CD14-positive monocyte (primary cell): ENCODE results near the gene CCT7. TPM values are rescaled to one million over a fixed set of nuclear protein-coding genes. Genes with fewer than 3 reads are reported as not detected.

ENCODE experiments used
- DNase-seq, 3 donors: peaks; one replicate each; pipeline ENCODE4 v3.0.0-alpha.2; 2011 to 2022
- H2AFZ ChIP-seq: 2 replicates; pipeline ENCODE4 v1.6.0; 2012; ENCODE audit warnings: mild to moderate bottlenecking, low read depth, low read length, inconsistent platforms; ENCODE audit not compliant: insufficient read depth, poor library complexity, severe bottlenecking
- H3K27ac ChIP-seq, 2 donors: 1 replicate in 1 of 2; 2 replicates in 1 of 2; pipeline ENCODE4 v1.5.1; 2012 to 2013; ENCODE audit warnings: low read length in 2 of 2, control low read depth in 1 of 2, inconsistent platforms in 1 of 2, low read depth in 1 of 2, mild to moderate bottlenecking in 1 of 2
- H3K27me3 ChIP-seq, 2 donors: one replicate each; pipeline versions ENCODE4 v1.6.0 to v1.6.1; 2011 to 2013; ENCODE audit warnings: low read length in 2 of 2; ENCODE audit not compliant: control insufficient read depth in 2 of 2, insufficient read depth in 2 of 2
- H3K36me3 ChIP-seq, 2 donors: replicated peaks in 1 of 2; 1 replicate in 1 of 2; 2 replicates in 1 of 2; pipeline versions ENCODE4 v1.5.1 to v1.6.1; 2012 to 2013; ENCODE audit warnings: low read length in 2 of 2, control low read depth in 1 of 2, inconsistent platforms in 1 of 2, mild to moderate bottlenecking in 1 of 2; ENCODE audit not compliant: insufficient read depth in 2 of 2, control insufficient read depth in 1 of 2
- H3K4me1 ChIP-seq, 2 donors: 1 replicate in 1 of 2; 2 replicates in 1 of 2; pipeline versions ENCODE4 v1.5.1 to v1.6.1; 2012 to 2013; ENCODE audit warnings: low read length in 2 of 2, control low read depth in 1 of 2, inconsistent platforms in 1 of 2, mild to moderate bottlenecking in 1 of 2, moderate library complexity in 1 of 2; ENCODE audit not compliant: insufficient read depth in 2 of 2, control insufficient read depth in 1 of 2
- H3K4me2 ChIP-seq: replicated peaks from 2 replicates; pipeline ENCODE3; 2012; ENCODE audit warnings: low read length, moderate library complexity, mild to moderate bottlenecking; ENCODE audit not compliant: poor library complexity, severe bottlenecking; ENCODE audit errors: extremely low read depth
- H3K4me3 ChIP-seq, 3 experiments: fragments of 200-600 bp in 1 of 3; sonication (generic) in 1 of 3; replicated peaks in 1 of 3; 1 replicate in 2 of 3; 2 replicates in 1 of 3; pipeline ENCODE4 v1.5.1; 2011 to 2013; ENCODE audit warnings: low read length in 3 of 3, mild to moderate bottlenecking in 3 of 3, control low read depth in 2 of 3, low read depth in 2 of 3, inconsistent platforms in 1 of 3, moderate library complexity in 1 of 3
- H3K79me2 ChIP-seq: 2 replicates; pipeline ENCODE4 v1.6.0; 2012; ENCODE audit warnings: mild to moderate bottlenecking, control low read depth, inconsistent platforms, low read length, moderate library complexity; ENCODE audit not compliant: insufficient read depth
- H3K9ac ChIP-seq: 2 replicates; pipeline ENCODE4 v1.6.0; 2017; ENCODE audit warnings: low read length, mild to moderate bottlenecking; ENCODE audit not compliant: insufficient read depth, poor library complexity, severe bottlenecking
- H3K9me3 ChIP-seq, 2 donors: replicated peaks in 1 of 2; 1 replicate in 1 of 2; 2 replicates in 1 of 2; pipeline versions ENCODE4 v1.5.1 to v1.6.1; 2012 to 2013; ENCODE audit warnings: low read length in 2 of 2, control low read depth in 1 of 2; ENCODE audit not compliant: control insufficient read depth in 1 of 2, insufficient read depth in 1 of 2
- H4K20me1 ChIP-seq: 2 replicates; pipeline ENCODE4 v1.6.0; 2012; ENCODE audit warnings: mild to moderate bottlenecking, low read length, control low read depth, moderate library complexity; ENCODE audit not compliant: insufficient read depth
- H3K27ac Mint-ChIP-seq, 7 donors: one replicate each; pipeline ENCODE4 v1.8.0; 2020; ENCODE audit warnings: mild to moderate bottlenecking in 7 of 7, mixed read lengths in 7 of 7, moderate library complexity in 6 of 7, inconsistent platforms in 2 of 7
- H3K27me3 Mint-ChIP-seq, 3 donors: one replicate each; pipeline ENCODE4 v1.8.0; 2021 to 2022; ENCODE audit warnings: low read depth in 3 of 3, mild to moderate bottlenecking in 3 of 3, mixed read lengths in 3 of 3, moderate library complexity in 3 of 3, inconsistent platforms in 1 of 3
- H3K36me3 Mint-ChIP-seq, 2 donors: one replicate each; pipeline ENCODE4 v1.8.0; 2020; ENCODE audit warnings: mixed read lengths in 2 of 2, inconsistent platforms in 1 of 2, mild to moderate bottlenecking in 1 of 2
- H3K4me1 Mint-ChIP-seq: one replicate; pipeline ENCODE4 v1.8.0; 2020; ENCODE audit warnings: mild to moderate bottlenecking, mixed read lengths
- H3K4me3 Mint-ChIP-seq, 2 donors: one replicate each; pipeline ENCODE4 v1.8.0; 2020; ENCODE audit warnings: mild to moderate bottlenecking in 2 of 2, mixed read lengths in 2 of 2, moderate library complexity in 1 of 2
- H3K9me3 Mint-ChIP-seq, 7 donors: one replicate each; pipeline ENCODE4 v1.8.0; 2020 to 2022; ENCODE audit warnings: mixed read lengths in 7 of 7, mild to moderate bottlenecking in 6 of 7, moderate library complexity in 6 of 7, inconsistent platforms in 2 of 7
- CTCF ChIP-seq: fragments of 200-600 bp; IDR thresholded peaks from one replicate; pipeline ENCODE4 v1.8.0; 2022; ENCODE audit warnings: antibody characterized with exemption, mild to moderate bottlenecking
- WGBS: methylation state at CpG from one replicate; pipeline ENCODE4 v1.1.5; 2013; ENCODE audit warnings: missing lambda C conversion rate; ENCODE audit not compliant: insufficient coverage; 5-methylcytosine and 5-hydroxymethylcytosine counted together
- intact Hi-C, 2 donors: fragments of 100-400 bp; cut with micrococcal nuclease; formaldehyde crosslinking; loops; one replicate each; pipeline versions ENCODE4 v1.15.0 to v1.15.1; 2023
- polyA plus RNA-seq, 3 donors: library from polyadenylated mRNA; depleted of rRNA in 1 of 3; unstranded in 2 of 3; stranded (reverse) in 1 of 3; fragments of 300-500 nt in 2 of 3; fragments of >200 nt in 1 of 3; fragmentation: Illumina TruSeq in 2 of 3; gene quantifications; 1 replicate in 2 of 3; 2 replicates in 1 of 3; pipeline ENCODE4 v1.2.3, GENCODE V29; 2012 to 2021

CCT7 gene
- polyA plus RNA-seq, 3 donors, result 56.8 to 151 (median 134) TPM

- H4K20me1 ChIP-seq, result no peaks in the 10 kb centered on the region
- Mint-ChIP-seq H3K27me3 (peaks cover 1% of the 10 kb centered on the region in 3 donors), H3K4me1 (peaks cover 11% of the 10 kb centered on the region), H3K36me3 (peaks cover 44 to 56% of the 10 kb centered on the region in 2 donors), H3K9me3 (no peaks in the 10 kb centered on the region), H3K27ac (peak overlapping the region in 3 of 7 donors; percentile 10 to 41 (median 18)), H3K4me3 (no peak overlapping the region)
- no peak for TF ChIP-seq CTCF
- H2AFZ ChIP-seq, result no peak overlapping the region
- intact Hi-C loops, result no loop called here
- no peak overlapping the region for H3K4me2 ChIP-seq
- peaks cover 46 to 82% of the 10 kb centered on the region in 2 donors for H3K36me3 ChIP-seq
- H3K4me1 ChIP-seq, result peaks cover 0 to 8% of the 10 kb centered on the region in 2 donors
- H3K79me2 ChIP-seq, result no peaks in the 10 kb centered on the region
- no peaks in the 10 kb centered on the region for H3K9me3 ChIP-seq
- no peak for DNase-seq
- no peaks in the 10 kb centered on the region for H3K27me3 ChIP-seq
- no peak overlapping the region for H3K4me3 ChIP-seq
- 95% methylated on average over 2 of the region's 5 CpGs for WGBS
- no peak overlapping the region for H3K9ac ChIP-seq
- no peak overlapping the region for H3K27ac ChIP-seq
Measured at GRCh38 chr2:73255907-73256617, 22.0 kb downstream of the CCT7 start.

- H3K4me2 ChIP-seq, result no peak overlapping the region
- peak overlapping the region in 3 of 7 donors; percentile 10 to 56 (median 18) for H3K27ac Mint-ChIP-seq
- no peak overlapping the region for H2AFZ ChIP-seq
- peaks cover 44 to 56% of the 10 kb centered on the region in 2 donors for H3K36me3 Mint-ChIP-seq
- no peak for DNase-seq
- no peak overlapping the region for H3K4me3 Mint-ChIP-seq
- peaks cover 0 to 8% of the 10 kb centered on the region in 2 donors for H3K4me1 ChIP-seq
- no peak overlapping the region for H3K4me3 ChIP-seq
- no peaks in the 10 kb centered on the region for H3K79me2 ChIP-seq
- H3K9me3 Mint-ChIP-seq, result no peaks in the 10 kb centered on the region
- WGBS, result no CpG with 5 or more reads among the region's 1 CpG
- H4K20me1 ChIP-seq, result no peaks in the 10 kb centered on the region
- no peak overlapping the region for H3K9ac ChIP-seq
- no peak overlapping the region for H3K27ac ChIP-seq
- H3K4me1 Mint-ChIP-seq, result peaks cover 11% of the 10 kb centered on the region
- peaks cover 1% of the 10 kb centered on the region in 3 donors for H3K27me3 Mint-ChIP-seq
- no peak for TF ChIP-seq CTCF
- H3K36me3 ChIP-seq, result peaks cover 42 to 81% of the 10 kb centered on the region in 2 donors
- H3K9me3 ChIP-seq, result no peaks in the 10 kb centered on the region
- H3K27me3 ChIP-seq, result no peaks in the 10 kb centered on the region
- intact Hi-C loops, result no loop called here
Measured at GRCh38 chr2:73256618-73256922, 22.5 kb downstream of the CCT7 start.
